C4-2B (cell line): ENCODE data around the gene CD274.

Source experiments
- CTCF ChIP-seq: fragments of 450-650 bp; conservative IDR thresholded peaks from 2 replicates; pipeline ENCODE4 v1.5.1; 2017; ENCODE audit warnings: mild to moderate bottlenecking
- ZFX ChIP-seq: fragments of 450-650 bp; IDR thresholded peaks from 2 replicates; pipeline ENCODE4 v1.6.1; 2017

GRCh38 chr9:5509573-5509972 lies 59.2 kb downstream of the CD274 start:
- no peak for TF ChIP-seq CTCF
- TF ChIP-seq ZFX, result no peak
